Rectal smooth muscle tissue (tissue), 1 donor: ENCODE data around the gene NKX1-2.

Source experiments
- H3K27ac ChIP-seq: one replicate; pipeline ENCODE4 v1.7.0; 2013; ENCODE audit warnings: low read depth, low read length, inconsistent platforms
- H3K27me3 ChIP-seq: one replicate; pipeline ENCODE4 v1.7.0; 2013; ENCODE audit warnings: low read length; ENCODE audit not compliant: control insufficient read depth, insufficient read depth
- H3K36me3 ChIP-seq: one replicate; pipeline ENCODE4 v1.7.0; 2013; ENCODE audit warnings: low read length; ENCODE audit not compliant: control insufficient read depth, insufficient read depth
- H3K4me1 ChIP-seq: one replicate; pipeline ENCODE4 v1.7.0; 2013; ENCODE audit warnings: low read length; ENCODE audit not compliant: control insufficient read depth, insufficient read depth
- H3K4me3 ChIP-seq: one replicate; pipeline ENCODE4 v1.7.0; 2013; ENCODE audit warnings: low read length
- H3K9ac ChIP-seq: one replicate; pipeline ENCODE4 v1.7.0; 2013; ENCODE audit warnings: low read length

Gene NKX1-2

DNA sequence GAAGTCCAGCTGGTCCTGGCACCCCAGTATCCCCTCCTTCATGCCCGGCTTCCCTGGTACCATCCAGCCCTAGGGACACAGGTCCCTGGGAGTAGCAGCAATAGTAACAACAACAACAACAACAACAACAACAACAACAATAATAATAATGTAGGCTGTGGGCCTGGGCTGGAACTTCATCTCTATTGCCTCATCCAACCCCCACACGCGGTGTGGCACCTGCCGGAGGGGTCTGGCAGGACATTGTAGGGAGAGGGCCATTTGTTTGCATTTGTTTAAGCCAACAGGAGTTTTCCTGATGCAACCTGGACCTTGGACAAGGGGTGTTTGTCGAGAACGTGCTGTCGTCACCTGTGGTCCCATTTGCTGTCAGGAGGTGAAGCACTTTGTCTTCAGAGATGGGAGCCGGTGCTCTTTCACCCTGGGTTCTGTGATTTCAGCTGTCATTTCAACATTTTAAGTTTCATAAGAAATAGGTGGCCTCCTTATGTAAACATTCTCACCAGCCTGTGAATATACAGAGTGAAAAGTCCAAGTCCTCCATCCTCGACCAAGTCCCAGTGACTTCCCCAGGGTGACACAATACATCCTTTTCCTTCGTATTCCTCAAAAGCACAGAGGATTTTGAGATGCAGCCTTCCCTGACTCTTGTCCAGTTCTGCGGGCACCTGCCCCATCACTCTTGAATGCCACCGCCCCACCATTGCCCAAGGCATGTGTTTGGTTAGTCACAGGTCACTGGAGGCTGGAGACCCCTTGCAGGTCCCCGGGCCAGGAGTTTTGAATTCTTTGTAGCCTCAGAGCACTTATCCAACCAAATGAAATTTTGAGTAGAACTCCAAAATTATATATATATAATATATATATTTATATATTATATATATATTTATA lies 21.0 kb upstream of the NKX1-2 start:
- Histone ChIP-seq H3K4me1 (peaks cover 5% of the 10 kb centered on the region), H3K27me3 (no peaks in the 10 kb centered on the region), H3K4me3 (no peak overlapping the region), H3K27ac (no peak overlapping the region), H3K36me3 (no peaks in the 10 kb centered on the region), H3K9ac (no peak overlapping the region)

GRCh38 chr10:124469956-124470484 lies 20.2 kb upstream of the NKX1-2 start:
- no peaks in the 10 kb centered on the region for H3K27me3 ChIP-seq
- H3K9ac ChIP-seq, result no peak overlapping the region
- peaks cover 5% of the 10 kb centered on the region for H3K4me1 ChIP-seq
- H3K4me3 ChIP-seq, result no peak overlapping the region
- H3K27ac ChIP-seq, result no peak overlapping the region
- no peaks in the 10 kb centered on the region for H3K36me3 ChIP-seq

GRCh38 chr10:124468624-124469023 lies 18.8 kb upstream of the NKX1-2 start:
- H3K27ac ChIP-seq, result peak overlapping the region; percentile 55
- H3K9ac ChIP-seq, result no peak overlapping the region

GRCh38 chr10:124467165-124467564 lies 17.3 kb upstream of the NKX1-2 start:
- Histone ChIP-seq H3K4me3 (no peak overlapping the region), H3K36me3 (no peaks in the 10 kb centered on the region), H3K4me1 (peaks cover 5% of the 10 kb centered on the region), H3K27me3 (no peaks in the 10 kb centered on the region), H3K27ac (no peak overlapping the region), H3K9ac (no peak overlapping the region)

More at GRCh38 chr10:124468624-124469023, 18.8 kb upstream of the NKX1-2 start:
- Histone ChIP-seq H3K27me3 (no peaks in the 10 kb centered on the region), H3K36me3 (no peaks in the 10 kb centered on the region), H3K4me3 (no peak overlapping the region), H3K4me1 (peaks cover 5% of the 10 kb centered on the region)

- H3K4me3 ChIP-seq, result no peak overlapping the region
- no peak overlapping the region for H3K27ac ChIP-seq
- H3K27me3 ChIP-seq, result no peaks in the 10 kb centered on the region
- H3K36me3 ChIP-seq, result no peaks in the 10 kb centered on the region
- H3K4me1 ChIP-seq, result peaks cover 5% of the 10 kb centered on the region
- no peak overlapping the region for H3K9ac ChIP-seq
Observed at GRCh38 chr10:124465777-124466488, 16.1 kb upstream of the NKX1-2 start.

DNA sequence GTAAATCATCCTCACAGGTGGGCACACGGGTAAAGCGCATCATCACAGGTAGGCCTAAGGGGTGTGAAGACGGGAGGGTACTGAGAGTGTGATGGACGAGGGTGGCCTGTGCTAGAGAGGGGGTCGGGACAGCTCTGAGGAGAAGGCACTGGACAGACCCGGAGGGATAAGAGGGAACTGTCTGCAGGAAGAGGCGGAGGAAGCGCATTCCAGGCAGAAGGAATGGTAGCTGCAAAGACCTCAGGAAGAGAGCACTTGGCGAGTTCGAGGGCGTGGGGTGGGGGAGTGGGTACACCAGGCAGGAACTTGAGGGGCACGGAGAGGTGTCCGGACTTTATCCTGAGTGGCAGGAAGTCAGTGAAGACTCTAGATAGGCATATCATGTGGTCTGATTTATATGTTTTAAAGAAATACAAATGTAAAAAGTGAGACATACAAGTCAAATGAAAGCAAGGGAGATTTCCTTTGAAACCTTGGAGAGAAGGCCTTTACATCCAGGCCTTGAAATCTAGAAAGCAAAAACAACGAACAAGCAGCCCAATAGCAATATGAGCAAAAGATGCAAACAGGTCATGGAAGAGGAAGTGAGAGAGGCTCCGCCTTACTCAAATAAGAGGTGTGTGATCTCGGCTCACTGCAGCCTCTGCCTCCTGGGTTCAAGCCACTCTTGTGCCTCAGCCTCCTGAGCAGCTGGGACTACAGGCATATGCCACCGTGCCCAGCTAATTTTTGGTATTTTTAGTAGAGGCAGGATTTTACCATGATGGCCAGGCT lies 15.4 kb upstream of the NKX1-2 start:
- Histone ChIP-seq H3K36me3 (no peaks in the 10 kb centered on the region), H3K4me1 (peaks cover 5% of the 10 kb centered on the region), H3K27me3 (no peaks in the 10 kb centered on the region), H3K4me3 (no peak overlapping the region), H3K9ac (no peak overlapping the region), H3K27ac (no peak overlapping the region)

DNA sequence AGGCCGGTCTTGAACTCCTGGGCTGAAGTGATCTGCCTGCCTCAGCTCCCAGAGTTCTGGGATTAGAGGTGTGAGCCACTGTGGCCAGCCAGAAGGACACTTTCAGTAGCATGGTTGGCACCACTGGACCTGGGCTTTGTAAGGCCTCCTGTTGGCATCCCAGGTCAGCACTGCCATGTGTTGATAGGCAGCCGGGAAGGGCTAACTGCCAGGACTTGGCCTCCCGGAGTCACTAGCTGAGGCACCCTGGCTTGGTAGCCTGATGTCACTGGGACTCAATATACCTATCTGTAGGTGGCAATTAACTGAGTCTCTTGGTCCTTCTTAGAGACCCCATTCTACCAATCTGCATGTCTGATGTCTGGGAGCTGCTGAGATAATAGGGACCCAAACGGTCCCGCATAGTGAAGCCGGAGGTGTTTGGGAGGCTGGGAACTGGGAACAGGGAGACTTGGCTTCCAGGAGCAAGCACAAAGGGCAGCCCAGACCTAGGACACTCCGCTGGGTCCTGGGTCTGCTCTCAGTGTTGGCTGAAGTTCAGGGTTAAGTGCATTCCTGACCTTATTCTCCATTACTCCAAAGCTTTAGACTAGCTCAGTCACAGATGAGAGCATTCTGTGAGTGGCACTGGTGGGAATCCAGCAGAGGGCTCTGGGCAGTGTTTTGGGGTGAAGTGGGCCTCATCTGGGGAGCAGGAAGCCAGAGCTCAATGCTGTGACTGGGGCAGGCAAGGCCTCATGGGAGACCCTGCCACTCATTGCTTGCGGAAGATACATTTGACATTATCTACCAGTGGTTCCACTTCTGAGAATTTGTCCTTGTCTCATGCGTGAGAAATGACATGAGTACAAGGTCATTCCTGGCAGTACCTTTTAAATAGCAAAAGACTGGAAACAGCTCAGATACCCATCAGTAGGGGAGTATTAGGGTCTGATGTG lies 14.5 kb upstream of the NKX1-2 start:
- Histone ChIP-seq H3K4me1 (peaks cover 5% of the 10 kb centered on the region), H3K36me3 (no peaks in the 10 kb centered on the region), H3K9ac (no peak overlapping the region), H3K27me3 (no peaks in the 10 kb centered on the region), H3K27ac (no peak overlapping the region), H3K4me3 (no peak overlapping the region)

- Histone ChIP-seq H3K27ac (peak overlapping the region; percentile 88), H3K36me3 (no peaks in the 10 kb centered on the region), H3K9ac (no peak overlapping the region), H3K27me3 (no peaks in the 10 kb centered on the region), H3K4me1 (peaks cover 3% of the 10 kb centered on the region), H3K4me3 (peak overlapping the region; percentile 71)
Observed at GRCh38 chr10:124462348-124462695, 12.5 kb upstream of the NKX1-2 start.

- Histone ChIP-seq H3K4me3 (peak within 1 kb of the TSS; percentile 71), H3K4me1 (peaks cover 3% of the 10 kb centered on the region), H3K36me3 (no peaks in the 10 kb centered on the region), H3K27me3 (no peaks in the 10 kb centered on the region), H3K9ac (peak within 1 kb of the TSS; percentile 21), H3K27ac (peak within 1 kb of the TSS; percentile 88)
Observed at GRCh38 chr10:124461642-124462347, 12.0 kb upstream of the NKX1-2 start, which contains the start of gene LHPP. TSS of gene LHPP (plus strand) at chr10:124461823. CDS start at chr10:124461863, 40 bp downstream.

DNA sequence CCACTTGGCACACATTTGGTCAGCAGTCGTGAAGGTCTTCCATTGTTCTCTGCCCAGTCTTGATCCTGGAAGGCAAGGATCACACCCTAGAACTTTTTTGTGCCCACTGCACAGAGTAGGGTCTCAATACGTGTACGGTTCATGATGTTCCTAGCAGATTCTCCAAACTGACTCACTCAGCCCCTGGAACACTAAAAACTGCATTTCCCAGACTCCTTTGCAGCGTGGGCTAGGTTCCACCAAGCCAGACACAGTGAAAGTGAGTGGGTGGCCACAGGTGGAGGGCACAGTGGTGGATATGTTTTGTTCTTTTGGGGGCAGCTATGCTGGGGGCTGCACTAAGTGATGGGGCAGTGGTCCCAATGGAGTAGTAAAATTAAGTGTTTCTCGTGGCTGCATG lies 10.3 kb upstream of the NKX1-2 start:
- H3K4me3 ChIP-seq, result no peak overlapping the region
- H3K27me3 ChIP-seq, result no peaks in the 10 kb centered on the region
- H3K27ac ChIP-seq, result no peak overlapping the region
- no peak overlapping the region for H3K9ac ChIP-seq
- H3K4me1 ChIP-seq, result no peaks in the 10 kb centered on the region
- H3K36me3 ChIP-seq, result no peaks in the 10 kb centered on the region

- H3K27me3 ChIP-seq, result no peaks in the 10 kb centered on the region
- no peak overlapping the region for H3K4me3 ChIP-seq
- no peak overlapping the region for H3K9ac ChIP-seq
- H3K4me1 ChIP-seq, result no peaks in the 10 kb centered on the region
- no peak overlapping the region for H3K27ac ChIP-seq
- H3K36me3 ChIP-seq, result no peaks in the 10 kb centered on the region
Observed at GRCh38 chr10:124459395-124459794, 9.6 kb upstream of the NKX1-2 start.
